Measurements from ENCODE around the gene MIEN1. TPM values are rescaled to one million over a fixed set of nuclear protein-coding genes. Genes with fewer than 3 reads are reported as not detected.
A peak's percentile ranks its signal among the peaks of the same experiment; 100 is the strongest.
"Not testable (repeated sequence)": the region's sequence is repeated elsewhere in the genome, so short reads cannot be mapped to it uniquely, and the experiment has no call there.

MIEN1 gene
- total RNA-seq, 2 donors from 2014 or later: 24.6 to 45.2 TPM

DNA sequence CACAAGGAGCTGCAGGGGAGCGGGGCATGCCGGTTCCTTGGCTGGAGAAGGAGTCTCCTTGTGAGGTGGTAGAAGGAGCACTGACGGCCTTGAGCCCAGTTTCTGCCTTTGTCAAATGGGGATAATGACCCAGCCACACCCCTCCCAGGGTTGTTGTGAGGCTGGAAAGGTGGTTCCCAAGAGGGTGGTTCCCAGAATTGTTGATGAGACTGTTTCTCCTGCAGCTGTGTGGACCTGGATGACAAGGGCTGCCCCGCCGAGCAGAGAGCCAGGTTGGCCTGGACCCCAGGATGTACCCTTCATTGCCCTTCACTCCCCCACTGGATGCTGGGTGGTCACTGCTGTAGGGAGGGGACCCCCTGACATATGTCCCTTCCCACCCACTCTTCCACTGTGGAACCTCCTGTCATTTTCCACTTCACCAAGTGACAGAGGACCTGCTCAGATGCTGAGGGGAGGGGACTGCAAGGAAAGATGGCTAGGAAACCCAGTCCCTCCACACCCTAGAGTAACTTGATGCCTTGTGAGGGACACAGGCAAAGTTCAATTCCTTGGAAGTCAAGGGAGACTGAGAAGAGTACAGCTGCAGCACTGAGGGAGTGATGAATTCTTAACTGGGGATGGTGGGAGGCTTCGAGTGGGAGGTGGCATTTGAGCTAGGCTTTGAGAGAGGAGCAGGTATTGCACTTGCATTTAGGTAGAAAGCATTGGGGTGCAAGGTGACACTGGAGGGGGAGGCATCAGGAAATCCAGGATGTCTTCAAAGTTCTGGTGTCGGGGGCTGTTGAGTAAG, 10.6 kb downstream of the MIEN1 start:
- H3K27me3 Mint-ChIP-seq: no peaks in the 10 kb centered on the region
- H3K36me3 Mint-ChIP-seq (ENCODE audit: low read depth): no peaks in the 10 kb centered on the region
- no peak overlapping the region for H3K27ac Mint-ChIP-seq
- ATAC-seq (replicated peaks): no peak
- H3K4me1 Mint-ChIP-seq: no peaks in the 10 kb centered on the region
- no peak overlapping the region for H3K4me3 Mint-ChIP-seq
- H3K9me3 Mint-ChIP-seq: no peaks in the 10 kb centered on the region

DNA sequence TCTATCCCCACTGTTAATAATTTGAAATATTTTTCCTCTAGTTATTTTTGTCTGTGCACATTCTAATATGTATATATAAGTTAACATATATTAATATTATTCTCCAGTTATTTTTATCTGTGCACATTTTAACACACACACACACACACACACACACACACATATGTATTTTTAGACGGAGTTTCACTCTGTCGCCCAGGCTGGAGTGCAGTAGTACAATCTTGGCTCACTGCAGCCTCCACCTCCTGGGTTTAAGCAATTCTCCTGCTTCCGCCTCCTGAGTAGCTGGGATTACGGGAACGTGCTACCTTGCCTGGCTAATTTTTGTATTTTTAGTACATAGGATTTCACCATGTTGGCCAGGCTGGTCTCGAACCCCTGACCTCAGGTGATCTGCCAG, 12.7 kb downstream of the MIEN1 start:
- Mint-ChIP-seq H3K27me3 (no peaks in the 10 kb centered on the region), H3K27ac (no peak overlapping the region), H3K4me3 (no peak overlapping the region), H3K36me3 (ENCODE audit: low read depth) (no peaks in the 10 kb centered on the region), H3K4me1 (no peaks in the 10 kb centered on the region), H3K9me3 (no peaks in the 10 kb centered on the region)
- no peak for ATAC-seq (replicated peaks)

DNA sequence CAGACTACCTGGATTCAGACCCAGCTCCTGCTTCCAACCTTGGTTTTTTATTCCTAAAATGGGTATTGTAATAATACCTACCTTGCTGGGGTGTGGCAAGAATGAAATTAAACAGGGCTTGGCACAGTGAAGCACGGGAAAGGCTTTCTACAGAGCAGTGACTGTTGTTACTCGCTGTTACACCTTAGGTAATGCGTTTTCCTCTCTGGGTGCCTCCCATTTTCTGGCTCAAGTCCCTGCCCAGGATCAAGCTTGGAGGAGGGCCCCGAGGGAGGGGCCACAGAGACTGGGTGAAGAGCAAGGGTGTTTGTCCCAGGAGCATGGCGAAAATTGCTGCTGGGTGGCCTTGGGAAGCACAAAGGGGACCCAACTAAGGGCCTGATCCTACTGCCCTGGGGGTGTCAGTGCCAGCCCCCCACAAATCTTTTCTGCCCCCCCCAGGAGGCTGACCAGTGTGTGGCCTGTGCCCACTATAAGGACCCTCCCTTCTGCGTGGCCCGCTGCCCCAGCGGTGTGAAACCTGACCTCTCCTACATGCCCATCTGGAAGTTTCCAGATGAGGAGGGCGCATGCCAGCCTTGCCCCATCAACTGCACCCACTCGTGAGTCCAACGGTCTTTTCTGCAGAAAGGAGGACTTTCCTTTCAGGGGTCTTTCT, 13.3 kb downstream of the MIEN1 start:
- no peak overlapping the region for H3K27ac Mint-ChIP-seq
- no peak for ATAC-seq (replicated peaks)
- no peak overlapping the region for H3K4me3 Mint-ChIP-seq
- no peaks in the 10 kb centered on the region for H3K9me3 Mint-ChIP-seq
- no peaks in the 10 kb centered on the region for H3K4me1 Mint-ChIP-seq
- H3K36me3 Mint-ChIP-seq (ENCODE audit: low read depth): no peaks in the 10 kb centered on the region
- no peaks in the 10 kb centered on the region for H3K27me3 Mint-ChIP-seq

DNA sequence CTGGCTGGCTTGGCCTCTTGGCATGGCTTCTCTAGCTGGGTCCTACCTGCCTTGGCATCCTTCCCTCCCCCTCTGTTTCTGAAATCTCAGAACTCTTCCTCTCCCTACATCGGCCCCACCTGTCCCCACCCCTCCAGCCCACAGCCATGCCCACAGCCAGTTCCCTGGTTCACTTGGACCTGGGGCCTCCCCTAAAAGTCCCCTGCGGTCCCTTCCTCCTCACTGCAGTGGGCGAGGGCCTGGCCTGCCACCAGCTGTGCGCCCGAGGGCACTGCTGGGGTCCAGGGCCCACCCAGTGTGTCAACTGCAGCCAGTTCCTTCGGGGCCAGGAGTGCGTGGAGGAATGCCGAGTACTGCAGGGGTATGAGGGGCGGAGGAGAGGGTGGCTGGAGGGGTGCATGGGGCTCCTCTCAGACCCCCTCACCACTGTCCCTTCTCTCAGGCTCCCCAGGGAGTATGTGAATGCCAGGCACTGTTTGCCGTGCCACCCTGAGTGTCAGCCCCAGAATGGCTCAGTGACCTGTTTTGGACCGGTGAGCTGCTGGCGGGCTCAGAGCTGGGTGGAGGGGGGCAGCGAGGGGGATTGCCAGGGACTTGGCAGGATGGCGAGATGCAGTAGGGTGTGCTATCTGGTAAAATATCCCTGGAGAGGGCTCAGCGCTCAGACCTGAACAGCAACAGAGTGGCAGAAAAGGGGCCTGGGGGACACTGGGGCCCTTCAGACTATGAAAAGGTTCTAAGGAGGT, 14.1 kb downstream of the MIEN1 start:
- Mint-ChIP-seq H3K27me3 (no peaks in the 10 kb centered on the region), H3K4me3 (no peak overlapping the region), H3K4me1 (no peaks in the 10 kb centered on the region), H3K9me3 (no peaks in the 10 kb centered on the region), H3K36me3 (ENCODE audit: low read depth) (no peaks in the 10 kb centered on the region), H3K27ac (no peak overlapping the region)
- ATAC-seq (replicated peaks): no peak

- no peak overlapping the region for H3K27ac Mint-ChIP-seq
- ATAC-seq (replicated peaks): no peak
- H3K36me3 Mint-ChIP-seq (ENCODE audit: low read depth): no peaks in the 10 kb centered on the region
- H3K9me3 Mint-ChIP-seq: no peaks in the 10 kb centered on the region
- no peaks in the 10 kb centered on the region for H3K4me1 Mint-ChIP-seq
- no peak overlapping the region for H3K4me3 Mint-ChIP-seq
- H3K27me3 Mint-ChIP-seq: no peaks in the 10 kb centered on the region
Observed at GRCh38 chr17:39715375-39716072, 14.8 kb downstream of the MIEN1 start.

DNA sequence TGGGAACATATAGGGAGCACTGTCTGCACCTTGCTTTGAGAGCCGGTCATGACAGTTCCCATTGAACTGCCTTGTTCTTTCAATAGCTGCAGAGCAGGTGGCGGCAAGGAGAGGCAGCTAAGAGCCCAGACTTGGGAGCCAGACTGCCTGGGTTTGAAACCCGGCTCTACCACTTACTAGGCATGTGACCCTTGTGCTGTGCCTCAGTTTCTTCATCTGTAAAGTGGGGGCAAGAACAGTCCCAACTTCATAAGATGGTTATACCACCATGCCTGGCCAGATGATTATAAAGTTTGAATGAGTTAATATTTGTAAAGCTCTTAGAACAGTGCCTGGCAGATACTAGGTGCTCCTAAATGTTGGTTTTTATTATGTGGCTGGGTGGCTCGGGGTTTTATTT, 16.1 kb downstream of the MIEN1 start:
- ATAC-seq (replicated peaks): no peak
- no peak overlapping the region for H3K27ac Mint-ChIP-seq
- no peak overlapping the region for H3K4me3 Mint-ChIP-seq
- no peaks in the 10 kb centered on the region for H3K4me1 Mint-ChIP-seq
- no peaks in the 10 kb centered on the region for H3K9me3 Mint-ChIP-seq
- H3K36me3 Mint-ChIP-seq (ENCODE audit: low read depth): no peaks in the 10 kb centered on the region
- H3K27me3 Mint-ChIP-seq: no peaks in the 10 kb centered on the region

DNA sequence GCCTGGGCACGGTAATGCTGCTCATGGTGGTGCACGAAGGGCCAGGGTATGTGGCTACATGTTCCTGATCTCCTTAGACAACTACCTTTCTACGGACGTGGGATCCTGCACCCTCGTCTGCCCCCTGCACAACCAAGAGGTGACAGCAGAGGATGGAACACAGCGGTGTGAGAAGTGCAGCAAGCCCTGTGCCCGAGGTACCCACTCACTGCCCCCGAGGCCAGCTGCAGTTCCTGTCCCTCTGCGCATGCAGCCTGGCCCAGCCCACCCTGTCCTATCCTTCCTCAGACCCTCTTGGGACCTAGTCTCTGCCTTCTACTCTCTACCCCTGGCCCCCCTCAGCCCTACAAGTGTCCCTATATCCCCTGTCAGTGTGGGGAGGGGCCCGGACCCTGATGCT, 18.5 kb downstream of the MIEN1 start:
- no peaks in the 10 kb centered on the region for H3K27me3 Mint-ChIP-seq
- H3K4me3 Mint-ChIP-seq: no peak overlapping the region
- H3K27ac Mint-ChIP-seq: no peak overlapping the region
- H3K4me1 Mint-ChIP-seq: peaks cover 6% of the 10 kb centered on the region
- no peaks in the 10 kb centered on the region for H3K9me3 Mint-ChIP-seq
- H3K36me3 Mint-ChIP-seq (ENCODE audit: low read depth): no peaks in the 10 kb centered on the region
- ATAC-seq (replicated peaks): no peak

DNA sequence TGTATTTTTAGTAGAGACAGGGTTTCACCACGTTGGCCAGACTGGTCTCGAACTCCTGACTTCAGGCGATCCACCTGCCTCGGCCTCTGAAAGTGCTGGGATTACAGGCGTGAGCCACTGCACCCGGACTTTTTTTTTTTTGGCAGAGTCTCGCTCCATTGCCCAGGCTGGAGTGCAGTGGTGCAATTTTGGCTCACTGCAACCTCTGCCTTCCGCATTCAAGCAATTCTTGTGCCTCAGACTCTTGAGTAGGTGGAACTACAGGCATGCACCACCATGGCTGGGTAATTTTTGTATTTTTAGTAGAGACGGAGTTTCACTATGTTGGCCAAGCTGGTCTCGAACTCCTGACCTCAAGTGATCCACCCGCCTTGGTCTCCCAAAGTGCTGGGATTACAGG, 19.3 kb downstream of the MIEN1 start:
- not testable (repeated sequence) for H3K27ac Mint-ChIP-seq; H3K36me3 Mint-ChIP-seq (ENCODE audit: low read depth); H3K27me3 Mint-ChIP-seq; H3K4me3 Mint-ChIP-seq; H3K9me3 Mint-ChIP-seq; ATAC-seq (replicated peaks); H3K4me1 Mint-ChIP-seq

DNA sequence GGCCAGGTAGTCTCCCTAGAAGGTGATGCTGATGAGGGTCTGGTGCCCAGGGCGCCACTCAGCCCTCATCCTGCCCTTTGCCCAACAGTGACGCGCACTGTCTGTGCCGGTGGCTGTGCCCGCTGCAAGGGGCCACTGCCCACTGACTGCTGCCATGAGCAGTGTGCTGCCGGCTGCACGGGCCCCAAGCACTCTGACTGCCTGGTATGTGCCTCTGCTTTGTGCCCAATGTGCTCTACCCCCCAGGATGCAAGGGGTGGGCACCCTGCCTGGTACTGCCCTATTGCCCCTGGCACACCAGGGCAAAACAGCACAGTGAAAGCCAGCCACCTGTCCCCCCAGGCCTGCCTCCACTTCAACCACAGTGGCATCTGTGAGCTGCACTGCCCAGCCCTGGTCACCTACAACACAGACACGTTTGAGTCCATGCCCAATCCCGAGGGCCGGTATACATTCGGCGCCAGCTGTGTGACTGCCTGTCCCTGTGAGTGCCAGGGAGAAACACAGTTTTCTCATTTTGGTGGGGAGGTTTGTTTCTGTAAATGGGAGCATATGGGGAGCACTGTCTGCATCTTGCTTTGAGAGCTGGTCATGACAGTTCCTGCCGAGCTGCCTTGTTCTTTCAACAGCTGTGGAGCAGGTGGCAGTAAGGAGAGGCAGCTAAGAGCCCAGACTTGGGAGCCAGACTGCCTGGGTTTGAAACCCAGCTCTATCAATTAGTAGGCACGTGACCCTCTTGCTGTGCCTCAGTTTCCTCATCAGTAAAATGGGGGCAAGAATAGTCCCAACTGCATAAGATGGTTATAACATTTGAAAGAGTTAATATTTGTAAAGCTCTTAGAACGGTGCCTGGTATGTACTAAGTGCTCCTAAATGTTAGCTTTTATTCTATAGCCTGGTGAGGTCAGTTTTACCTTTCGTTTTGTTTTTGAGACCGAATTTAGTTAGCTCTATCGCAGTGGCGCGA, 20.1 kb downstream of the MIEN1 start:
- no peaks in the 10 kb centered on the region for H3K36me3 Mint-ChIP-seq (ENCODE audit: low read depth)
- no peak for ATAC-seq (replicated peaks)
- H3K27ac Mint-ChIP-seq: no peak overlapping the region
- H3K27me3 Mint-ChIP-seq: no peaks in the 10 kb centered on the region
- peaks cover 7% of the 10 kb centered on the region for H3K4me1 Mint-ChIP-seq
- H3K9me3 Mint-ChIP-seq: no peaks in the 10 kb centered on the region
- H3K4me3 Mint-ChIP-seq: no peak overlapping the region

DNA sequence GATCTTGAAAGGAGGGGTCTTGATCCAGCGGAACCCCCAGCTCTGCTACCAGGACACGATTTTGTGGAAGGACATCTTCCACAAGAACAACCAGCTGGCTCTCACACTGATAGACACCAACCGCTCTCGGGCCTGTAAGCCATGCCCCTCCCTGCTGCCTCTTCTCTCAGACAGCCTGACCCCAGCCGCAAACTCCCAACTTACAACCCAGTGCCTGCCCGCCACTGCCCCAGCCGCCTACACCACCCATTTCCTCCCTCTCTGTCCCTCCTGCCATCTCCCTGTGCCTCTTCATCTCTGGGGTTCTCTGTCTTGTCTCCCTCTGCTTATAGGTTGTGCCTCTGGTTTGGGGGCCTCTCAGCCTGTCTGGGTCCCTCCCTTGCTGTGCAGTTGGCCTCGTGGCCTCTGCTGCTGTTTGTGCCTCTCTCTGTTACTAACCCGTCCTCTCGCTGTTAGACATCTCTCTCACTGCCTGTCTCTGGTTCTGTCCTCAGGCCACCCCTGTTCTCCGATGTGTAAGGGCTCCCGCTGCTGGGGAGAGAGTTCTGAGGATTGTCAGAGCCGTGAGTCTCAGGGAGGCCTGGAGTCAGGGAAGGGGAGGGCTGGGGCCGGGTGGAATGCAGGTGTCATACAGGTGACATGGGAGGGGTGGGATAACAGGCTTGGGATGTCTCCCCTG, 20.9 kb downstream of the MIEN1 start:
- H3K4me1 Mint-ChIP-seq: peaks cover 11% of the 10 kb centered on the region
- H3K27me3 Mint-ChIP-seq: no peaks in the 10 kb centered on the region
- H3K27ac Mint-ChIP-seq: no peak overlapping the region
- no peak for ATAC-seq (replicated peaks)
- no peaks in the 10 kb centered on the region for H3K9me3 Mint-ChIP-seq
- no peak overlapping the region for H3K4me3 Mint-ChIP-seq
- no peaks in the 10 kb centered on the region for H3K36me3 Mint-ChIP-seq (ENCODE audit: low read depth)

DNA sequence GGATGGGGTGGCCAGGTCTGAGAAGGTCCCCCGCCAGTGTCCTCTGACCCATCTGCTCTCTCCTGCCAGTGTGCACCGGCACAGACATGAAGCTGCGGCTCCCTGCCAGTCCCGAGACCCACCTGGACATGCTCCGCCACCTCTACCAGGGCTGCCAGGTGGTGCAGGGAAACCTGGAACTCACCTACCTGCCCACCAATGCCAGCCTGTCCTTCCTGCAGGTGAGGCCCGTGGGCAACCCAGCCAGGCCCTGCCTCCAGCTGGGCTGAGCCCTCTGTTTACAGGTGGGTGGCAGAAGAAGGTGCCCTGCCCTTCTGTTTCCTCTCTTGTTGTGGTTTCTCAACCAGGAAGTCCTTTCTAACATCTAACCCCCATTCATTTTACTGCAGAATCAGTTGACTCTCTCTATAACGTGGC, 23.4 kb downstream of the MIEN1 start:
- peak; percentile 23 for ATAC-seq (replicated peaks)
- H3K36me3 Mint-ChIP-seq (ENCODE audit: low read depth): no peaks in the 10 kb centered on the region
- no peaks in the 10 kb centered on the region for H3K27me3 Mint-ChIP-seq
- H3K9me3 Mint-ChIP-seq: no peaks in the 10 kb centered on the region
- H3K4me3 Mint-ChIP-seq: peak overlapping the region; percentile 23
- H3K4me1 Mint-ChIP-seq: peaks cover 12% of the 10 kb centered on the region
- H3K27ac Mint-ChIP-seq: peak overlapping the region; percentile 66

DNA sequence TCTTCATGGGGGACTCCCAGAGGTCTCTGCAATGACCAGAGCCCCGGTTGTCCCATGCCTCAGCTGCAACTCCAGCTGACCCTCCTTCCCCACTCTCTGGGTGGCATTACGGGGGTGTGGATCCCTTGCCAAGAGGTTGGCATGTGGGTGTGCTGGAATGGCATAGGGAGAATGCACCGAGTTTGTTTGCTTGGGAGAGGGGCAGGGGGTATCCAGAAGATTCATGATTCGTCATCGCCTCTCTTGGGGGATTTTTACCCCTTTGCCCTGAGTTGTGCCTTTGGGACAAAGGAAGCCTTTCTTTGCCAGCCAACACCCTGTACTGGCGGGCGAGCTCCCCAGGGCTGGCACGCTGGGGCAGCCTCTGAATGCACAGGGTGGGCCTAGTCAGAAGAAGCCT, 23.9 kb downstream of the MIEN1 start:
- H3K36me3 Mint-ChIP-seq (ENCODE audit: low read depth): no peaks in the 10 kb centered on the region
- no peaks in the 10 kb centered on the region for H3K9me3 Mint-ChIP-seq
- H3K27ac Mint-ChIP-seq: no peak overlapping the region

DNA sequence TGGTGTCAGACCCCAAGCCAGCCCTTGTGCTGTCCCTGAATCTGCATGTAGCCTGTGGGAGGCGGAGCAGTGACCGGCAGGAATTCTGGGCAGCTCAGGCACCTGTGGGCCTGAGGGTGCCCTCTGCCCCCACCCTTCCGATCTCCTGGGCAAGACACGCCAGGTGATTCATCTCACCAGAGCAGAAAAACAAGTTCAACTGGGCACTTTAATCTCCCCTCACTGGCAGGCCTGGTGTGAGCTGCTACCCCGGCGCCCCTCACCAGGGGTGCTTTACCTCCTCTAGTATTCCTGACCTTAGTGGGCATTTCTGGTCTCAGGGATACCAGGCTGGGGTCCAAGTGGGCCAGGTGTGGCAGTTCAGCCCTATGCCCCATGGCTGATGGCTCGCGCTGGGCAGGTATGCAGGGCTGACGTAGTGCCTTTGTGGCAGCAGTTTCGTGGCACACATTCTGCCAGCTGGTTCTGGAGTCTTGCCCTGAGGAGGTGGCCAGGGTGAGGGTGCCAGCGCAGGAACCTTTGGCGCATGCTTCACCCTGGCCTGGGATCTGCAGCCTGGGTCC, 24.5 kb downstream of the MIEN1 start:
- Mint-ChIP-seq H3K9me3 (no peaks in the 10 kb centered on the region), H3K36me3 (ENCODE audit: low read depth) (no peaks in the 10 kb centered on the region), H3K27me3 (peaks cover 10% of the 10 kb centered on the region), H3K4me3 (no peak overlapping the region), H3K4me1 (peaks cover 12% of the 10 kb centered on the region), H3K27ac (no peak overlapping the region)
- no peak for ATAC-seq (replicated peaks)

More for the DNA sequence above, 23.9 kb downstream of the MIEN1 start:
- H3K27me3 Mint-ChIP-seq: peaks cover 4% of the 10 kb centered on the region
- H3K4me1 Mint-ChIP-seq: peaks cover 12% of the 10 kb centered on the region
- no peak for ATAC-seq (replicated peaks)
- H3K4me3 Mint-ChIP-seq: no peak overlapping the region
